T-cell (primary cell): ENCODE measurements around the gene PYCR2. TPM values are rescaled to one million over a fixed set of nuclear protein-coding genes. Genes with fewer than 3 reads are reported as not detected.

Experiments
- ATAC-seq, 4 experiments: fragments of 200-7000 bp in 3 of 4; fragments of 150-1000 bp in 1 of 4; cut with Tn5 transposase; replicated peaks in 1 of 4; 1 replicate in 3 of 4; 2 replicates in 1 of 4; pipeline ENCODE4 v1.10.0; 2021; ENCODE audit warnings: moderate library complexity in 3 of 4, mild to moderate bottlenecking in 2 of 4, moderate number of reproducible peaks in 1 of 4
- CTCF ChIA-PET, 2 donors: fragments of 300-600 bp; sonication (Branson Sonifier 250); formaldehyde crosslinking; loops; one replicate each; lab custom pipeline; 2022; ENCODE audit warnings: antibody characterized with exemption in 2 of 2; lab: Charles Lee
- POLR2A ChIA-PET, 2 donors: fragments of 300-600 bp; sonication (Branson Sonifier 250); formaldehyde crosslinking; loops; one replicate each; lab custom pipeline; 2022; ENCODE audit warnings: antibody characterized with exemption in 2 of 2; lab: Charles Lee
- DNase-seq, 35 experiments: peaks; one replicate each; pipeline versions ENCODE4 v3.0.0 to v3.0.0-alpha.2; 2013 to 2023
- H3K27ac ChIP-seq: one replicate; pipeline ENCODE4 v1.5.1; 2013; ENCODE audit warnings: low read length
- H3K27me3 ChIP-seq, 2 experiments: replicated peaks in 1 of 2; 1 replicate in 1 of 2; 2 replicates in 1 of 2; pipeline versions ENCODE4 v1.6.1 to v1.7.0; 2013; ENCODE audit warnings: low read length in 1 of 2, mixed read lengths in 1 of 2; ENCODE audit not compliant: control insufficient read depth in 2 of 2, insufficient read depth in 2 of 2; ENCODE audit errors: extremely low read depth in 1 of 2
- H3K36me3 ChIP-seq, 2 donors: 1 replicate in 1 of 2; 2 replicates in 1 of 2; pipeline versions ENCODE4 v1.6.1 to v1.7.0; 2013; ENCODE audit warnings: low read length in 1 of 2; ENCODE audit not compliant: control insufficient read depth in 2 of 2, insufficient read depth in 1 of 2; ENCODE audit errors: extremely low read depth in 1 of 2
- H3K4me1 ChIP-seq, 2 experiments: 1 replicate in 1 of 2; 2 replicates in 1 of 2; pipeline versions ENCODE4 v1.6.1 to v1.7.0; 2013; ENCODE audit warnings: low read length in 2 of 2, mixed read lengths in 1 of 2; ENCODE audit not compliant: insufficient read depth in 2 of 2, control insufficient read depth in 1 of 2; ENCODE audit errors: extremely low read depth in 1 of 2
- H3K4me3 ChIP-seq, 2 donors: 1 replicate in 1 of 2; 2 replicates in 1 of 2; pipeline versions ENCODE4 v1.5.1 to v1.7.0; 2013; ENCODE audit warnings: mild to moderate bottlenecking in 2 of 2, low read length in 1 of 2, moderate library complexity in 1 of 2; ENCODE audit not compliant: control insufficient read depth in 1 of 2; ENCODE audit errors: extremely low read depth in 1 of 2
- H3K9me3 ChIP-seq: 2 replicates; pipeline ENCODE4 v1.7.0; 2013
- H3K27ac Mint-ChIP-seq, 2 donors: one replicate each; pipeline ENCODE4 v1.8.0; 2020 to 2021; ENCODE audit warnings: mild to moderate bottlenecking in 2 of 2, mixed read lengths in 2 of 2
- H3K27me3 Mint-ChIP-seq, 2 donors: one replicate each; pipeline ENCODE4 v1.8.0; 2021 to 2022; ENCODE audit warnings: mixed read lengths in 2 of 2
- H3K36me3 Mint-ChIP-seq: one replicate; pipeline ENCODE4 v1.8.0; 2021; ENCODE audit warnings: mixed read lengths
- H3K4me1 Mint-ChIP-seq, 3 donors: one replicate each; pipeline ENCODE4 v1.8.0; 2020 to 2022; ENCODE audit warnings: mixed read lengths in 3 of 3, mild to moderate bottlenecking in 1 of 3
- H3K4me3 Mint-ChIP-seq, 3 donors: one replicate each; pipeline ENCODE4 v1.8.0; 2020 to 2022; ENCODE audit warnings: mild to moderate bottlenecking in 3 of 3, mixed read lengths in 3 of 3, moderate library complexity in 3 of 3
- H3K9me3 Mint-ChIP-seq, 3 donors: one replicate each; pipeline ENCODE4 v1.8.0; 2020 to 2022; ENCODE audit warnings: mixed read lengths in 3 of 3
- WGBS: methylation state at CpG from one replicate; pipeline ENCODE4 v1.1.5; 2013; ENCODE audit warnings: missing lambda C conversion rate; ENCODE audit not compliant: insufficient coverage; 5-methylcytosine and 5-hydroxymethylcytosine counted together
- total RNA-seq, 35 experiments: library from RNA in 6 of 35; stranded (reverse) in 6 of 35; fragments of 120-200 nt in 1 of 35; gene quantifications; one replicate each; pipeline versions ENCODE4 v1.2.1 to v1.2.4 and lab custom pipeline; 2013 to 2026

PYCR2 gene
- total RNA-seq, 5 donors from 2014 or later (not counting 1 experiment from before 2014, with no cell fraction given) = 54.4 to 138 (median 126) TPM

DNA sequence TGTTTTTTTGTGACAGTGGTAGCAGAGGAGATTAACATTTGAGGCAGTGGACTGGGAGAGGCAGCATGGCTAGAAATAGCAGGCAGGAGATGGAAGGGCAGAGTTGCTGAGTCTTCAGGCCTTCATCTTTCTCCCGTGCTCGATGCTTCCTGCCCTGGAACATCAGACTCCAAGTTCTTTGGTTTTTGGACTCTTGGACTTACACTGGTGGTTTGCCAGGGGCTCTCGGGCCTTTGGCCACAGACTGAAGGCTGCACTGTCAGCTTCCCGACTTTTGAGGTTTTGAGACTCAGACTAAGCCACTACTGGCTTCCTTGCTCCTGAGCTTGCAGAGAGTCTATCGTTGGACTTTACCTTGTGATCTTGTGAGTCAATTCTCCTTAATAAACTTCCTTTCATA, 41.2 kb upstream of the PYCR2 start:
- ChIA-PET POLR2A (no interaction called here), CTCF (interaction anchor here in 1 of 2 donors (0.6 kb wide), 2 partner anchors 24 to 487 kb away, joined by 5 to 6 read pairs; no protein-coding TSS in a partner anchor)
- Mint-ChIP-seq H3K27me3 (peaks cover 0 to 3% of the 10 kb centered on the region in 2 donors), H3K4me1 (no peaks in the 10 kb centered on the region), H3K36me3 (no peaks in the 10 kb centered on the region), H3K27ac (no peak overlapping the region), H3K4me3 (no peak overlapping the region), H3K9me3 (no peaks in the 10 kb centered on the region)
- peaks cover 0 to 6% of the 10 kb centered on the region in 2 experiments for H3K4me1 ChIP-seq
- WGBS = 89% methylated on average over 4 of the region's 5 CpGs
- no peak overlapping the region for H3K27ac ChIP-seq
- H3K9me3 ChIP-seq = no peaks in the 10 kb centered on the region
- no peaks in the 10 kb centered on the region for H3K36me3 ChIP-seq
- ATAC-seq = no peak
- no peak for DNase-seq
- peaks cover 0 to 16% of the 10 kb centered on the region in 2 experiments for H3K27me3 ChIP-seq
- no peak overlapping the region for H3K4me3 ChIP-seq

GRCh38 chr1:225963735-225964530, 39.9 kb upstream of the PYCR2 start:
- H3K27ac ChIP-seq = no peak overlapping the region
- POLR2A ChIA-PET = no interaction called here
- H3K9me3 ChIP-seq = no peaks in the 10 kb centered on the region
- H3K36me3 ChIP-seq = no peaks in the 10 kb centered on the region
- H3K36me3 Mint-ChIP-seq = no peaks in the 10 kb centered on the region
- peaks cover 0 to 3% (median 0%) of the 10 kb centered on the region in 3 donors for H3K4me1 Mint-ChIP-seq
- peaks cover 0 to 6% of the 10 kb centered on the region in 2 experiments for H3K4me1 ChIP-seq
- H3K9me3 Mint-ChIP-seq = no peaks in the 10 kb centered on the region
- H3K4me3 Mint-ChIP-seq = no peak overlapping the region
- DNase-seq = no peak
- H3K27me3 ChIP-seq = peaks cover 0 to 12% of the 10 kb centered on the region in 2 experiments
- ATAC-seq = no peak
- no peak overlapping the region for H3K27ac Mint-ChIP-seq
- peaks cover 0 to 3% of the 10 kb centered on the region in 2 donors for H3K27me3 Mint-ChIP-seq
- CTCF ChIA-PET = interaction anchor here (0.7 to 1.2 kb wide), 3 partner anchors 18 to 23 kb away, joined by 3 to 4 read pairs (median 3); no protein-coding TSS in a partner anchor
- no peak overlapping the region for H3K4me3 ChIP-seq
- WGBS = 73% methylated on average over 3 of the region's 15 CpGs

- Mint-ChIP-seq H3K4me3 (peak overlapping the region in 1 of 3 donors; percentile 5), H3K36me3 (no peaks in the 10 kb centered on the region), H3K9me3 (no peaks in the 10 kb centered on the region), H3K27ac (no peak overlapping the region), H3K4me1 (peaks cover 0 to 3% (median 0%) of the 10 kb centered on the region in 3 donors), H3K27me3 (peaks cover 0 to 3% of the 10 kb centered on the region in 2 donors)
- ChIA-PET POLR2A (interaction anchor here in 1 of 2 donors (0.6 kb wide), 1 partner anchor 300 kb away, joined by 3 read pairs; no protein-coding TSS in a partner anchor), CTCF (interaction anchor here (0.7 to 1.2 kb wide), 4 partner anchors 10 to 1477 kb away, joined by 3 read pairs; no protein-coding TSS in a partner anchor)
- DNase-seq (peak in 32 of 35 experiments; percentile 7 to 67 (median 42)), ATAC-seq (peak; percentile 55 to 79 (median 69))
- Histone ChIP-seq H3K36me3 (no peaks in the 10 kb centered on the region), H3K4me3 (no peak overlapping the region), H3K4me1 (peaks cover 0 to 12% of the 10 kb centered on the region in 2 experiments), H3K9me3 (no peaks in the 10 kb centered on the region), H3K27ac (no peak overlapping the region), H3K27me3 (peaks cover 0 to 13% of the 10 kb centered on the region in 2 experiments)
- 14% methylated on average over 11 of the region's 21 CpGs for WGBS
Measured at GRCh38 chr1:225962440-225962975, 38.5 kb upstream of the PYCR2 start.

DNA sequence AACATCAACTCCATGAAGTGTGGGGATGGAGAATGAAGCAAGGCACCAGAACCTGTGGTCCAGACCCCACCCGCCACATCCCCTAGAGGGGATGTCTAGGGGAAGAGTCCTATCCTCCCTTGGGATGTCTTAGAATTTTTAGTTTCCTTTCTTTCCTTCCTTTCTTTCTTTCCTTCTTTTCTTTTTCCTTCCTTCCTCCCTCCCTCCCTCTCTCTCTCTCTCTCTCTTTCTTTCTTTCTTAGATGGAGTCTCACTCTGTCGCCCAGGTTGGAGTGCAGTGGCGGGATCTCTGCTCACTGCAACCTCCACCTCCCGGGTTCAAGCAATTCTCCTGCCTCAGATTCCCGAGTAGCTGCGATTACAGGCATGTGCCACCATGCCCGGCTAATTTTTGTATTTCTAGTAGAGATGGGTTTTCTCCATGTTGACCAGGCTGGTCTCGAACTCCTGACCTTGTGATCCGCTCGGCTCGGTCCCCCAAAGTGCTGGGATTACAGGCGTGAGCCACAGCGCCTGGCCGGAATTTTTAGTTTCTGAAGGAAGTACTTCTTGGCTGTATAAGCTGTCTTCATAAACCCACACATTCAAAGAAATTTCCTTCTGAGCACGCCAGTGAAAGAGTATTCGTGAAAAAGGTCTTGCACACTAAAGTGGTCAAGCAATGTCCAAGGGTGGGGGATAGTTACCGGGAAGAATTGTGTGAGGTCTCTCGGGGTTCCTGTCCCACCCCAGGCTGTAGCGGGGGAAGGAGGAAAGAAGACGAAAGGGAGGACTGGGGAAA, 37.8 kb upstream of the PYCR2 start:
- Histone ChIP-seq H3K9me3 (no peaks in the 10 kb centered on the region), H3K27me3 (peaks cover 0 to 13% of the 10 kb centered on the region in 2 experiments), H3K4me1 (peaks cover 0 to 12% of the 10 kb centered on the region in 2 experiments), H3K36me3 (no peaks in the 10 kb centered on the region), H3K4me3 (no peak overlapping the region), H3K27ac (no peak overlapping the region)
- H3K36me3 Mint-ChIP-seq = no peaks in the 10 kb centered on the region
- no peak overlapping the region for H3K27ac Mint-ChIP-seq
- DNase-seq = no peak
- 78% methylated on average over 4 of the region's 20 CpGs for WGBS
- POLR2A ChIA-PET = no interaction called here
- ATAC-seq = no peak
- H3K9me3 Mint-ChIP-seq = no peaks in the 10 kb centered on the region
- CTCF ChIA-PET = interaction anchor here (0.6 to 1.0 kb wide), 4 partner anchors 10 to 1477 kb away, joined by 3 read pairs; no protein-coding TSS in a partner anchor
- peak overlapping the region in 1 of 3 donors; percentile 5 for H3K4me3 Mint-ChIP-seq
- peaks cover 0 to 3% (median 0%) of the 10 kb centered on the region in 3 donors for H3K4me1 Mint-ChIP-seq
- peaks cover 0 to 3% of the 10 kb centered on the region in 2 donors for H3K27me3 Mint-ChIP-seq

DNA sequence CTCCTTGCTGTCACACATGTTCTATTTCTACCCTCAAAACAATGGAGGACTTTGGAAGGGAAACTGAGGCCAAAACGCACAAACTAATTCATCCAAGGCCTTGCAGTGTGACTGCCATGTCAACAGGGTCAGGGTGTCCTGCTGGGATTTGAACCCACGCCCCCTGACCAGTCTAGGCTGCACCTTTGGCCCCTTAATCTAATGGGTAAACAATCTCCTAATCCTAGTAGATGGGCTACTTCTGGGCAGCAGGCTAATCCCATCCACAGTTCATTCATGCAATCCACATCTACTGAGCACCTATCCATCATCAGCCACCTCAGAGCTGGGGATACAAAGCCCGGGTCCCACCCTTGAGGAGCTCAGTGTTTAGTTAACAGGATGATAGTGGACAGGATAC, 34.0 kb upstream of the PYCR2 start:
- Histone ChIP-seq H3K4me3 (no peak overlapping the region), H3K27ac (no peak overlapping the region), H3K36me3 (no peaks in the 10 kb centered on the region), H3K27me3 (peaks cover 0 to 22% of the 10 kb centered on the region in 2 experiments), H3K9me3 (no peaks in the 10 kb centered on the region), H3K4me1 (peaks cover 0 to 12% of the 10 kb centered on the region in 2 experiments)
- 80% methylated on average over 1 of the region's 3 CpGs for WGBS
- no peak overlapping the region for H3K4me3 Mint-ChIP-seq
- DNase-seq = no peak
- no peak for ATAC-seq
- H3K36me3 Mint-ChIP-seq = no peaks in the 10 kb centered on the region
- POLR2A ChIA-PET = no interaction called here
- CTCF ChIA-PET = interaction anchor here in 1 of 2 donors (0.6 kb wide), 1 partner anchor 479 kb away, joined by 3 read pairs; no protein-coding TSS in a partner anchor
- peaks cover 0 to 3% (median 0%) of the 10 kb centered on the region in 3 donors for H3K4me1 Mint-ChIP-seq
- no peaks in the 10 kb centered on the region for H3K9me3 Mint-ChIP-seq
- peaks cover 4 to 11% of the 10 kb centered on the region in 2 donors for H3K27me3 Mint-ChIP-seq
- no peak overlapping the region for H3K27ac Mint-ChIP-seq
